K562 (cell line): ENCODE data around the gene FYB1. TPM values are rescaled to one million over a fixed set of nuclear protein-coding genes. Genes with fewer than 3 reads are reported as not detected.

Experiments used
- CREB1 ChIP-seq, 2 experiments: sonication (generic) in 1 of 2; formaldehyde crosslinking in 1 of 2; IDR thresholded peaks; 2 replicates each; pipeline versions ENCODE4 v1.6.1 to v1.8.0; 2012 to 2022; ENCODE audit warnings: inconsistent platforms in 1 of 2, mild to moderate bottlenecking in 1 of 2, missing genetic modification reagents in 1 of 2, moderate library complexity in 1 of 2
- ELF4 ChIP-seq: fragments of 450-650 bp; formaldehyde crosslinking; IDR thresholded peaks from 2 replicates; pipeline ENCODE4 v1.4.0; 2022; ENCODE audit warnings: missing genetic modification characterization
- FOXP1 ChIP-seq: sonication (generic); formaldehyde crosslinking; IDR thresholded peaks from 2 replicates; pipeline ENCODE4 v1.8.0; 2022; ENCODE audit warnings: mild to moderate bottlenecking, missing genetic modification reagents
- MEIS2 ChIP-seq: fragments of 450-650 bp; IDR thresholded peaks from 2 replicates; pipeline ENCODE4 v1.6.1; 2014; ENCODE audit warnings: mild to moderate bottlenecking; ENCODE audit not compliant: partially characterized antibody
- PCBP2 ChIP-seq: fragments of 200-400 bp; formaldehyde crosslinking; IDR thresholded peaks from 2 replicates; pipeline ENCODE4 v1.6.1; 2018; ENCODE audit warnings: low read length, low read depth, mild to moderate bottlenecking, moderate library complexity; ENCODE audit not compliant: poor library complexity, severe bottlenecking
- PHB2 ChIP-seq: fragments of 450-650 bp; IDR thresholded peaks from 2 replicates; pipeline ENCODE4 v1.6.1; 2017; ENCODE audit warnings: low read depth
- SMAD1 ChIP-seq: fragments of 150-350 bp; IDR thresholded peaks from 2 replicates; pipeline ENCODE4 v1.6.1; 2014; ENCODE audit warnings: low read length, low read depth; ENCODE audit not compliant: partially characterized antibody
- TAF9B ChIP-seq: fragments of 450-650 bp; IDR thresholded peaks from 2 replicates; pipeline ENCODE4 v1.6.1; 2018; ENCODE audit warnings: mild to moderate bottlenecking; ENCODE audit not compliant: partially characterized antibody
- U2AF1 ChIP-seq: fragments of 200-400 bp; formaldehyde crosslinking; optimal IDR thresholded peaks from 2 replicates; pipeline ENCODE3; 2017; ENCODE audit warnings: mild to moderate bottlenecking, low read depth, low read length, moderate library complexity
- ZBTB5 ChIP-seq: fragments of 450-650 bp; IDR thresholded peaks from 2 replicates; pipeline ENCODE4 v1.6.1; 2017; ENCODE audit warnings: antibody characterized with exemption
- ZNF23 ChIP-seq: fragments of 250-450 bp; sonication (Bioruptor Pico); IDR thresholded peaks from 2 replicates; pipeline ENCODE4 v1.4.0; 2020; ENCODE audit warnings: mild to moderate bottlenecking
- ZNF280A ChIP-seq: fragments of 450-650 bp; IDR thresholded peaks from 2 replicates; pipeline ENCODE4 v1.6.1; 2018; ENCODE audit warnings: mild to moderate bottlenecking, low read depth; ENCODE audit not compliant: partially characterized antibody
- polyA plus RNA-seq, 8 experiments: library from polyadenylated mRNA; depleted of rRNA in 4 of 8; stranded (reverse) in 5 of 8; unstranded in 3 of 8; fragments of >200 nt; fragmentation: Nextera tagmentation in 2 of 8; fragmentation: Illumina TruSeq in 1 of 8; extraction: Ambion mirVana in 2 of 8; extraction: Trizol in 1 of 8; gene quantifications; 2 replicates each; pipeline versions ENCODE4 v1.2.1 to v1.2.3, GENCODE V29; 2011 to 2014; ENCODE audit warnings: inconsistent platforms in 1 of 8, missing spikeins in 1 of 8
- total RNA-seq, 7 experiments: library from RNA; depleted of rRNA in 6 of 7; stranded (reverse); fragments of >200 nt in 6 of 7; fragmentation: Illumina TruSeq in 2 of 7; extraction: Trizol in 2 of 7; gene quantifications; 2 replicates each; pipeline versions ENCODE4 v1.2.1 to v1.2.3, GENCODE V29; 2011 to 2021; ENCODE audit warnings: low replicate concordance in 1 of 7
- TF ChIP-seq, protein P1 (sequence below): fragments of 450-650 bp; formaldehyde crosslinking; IDR thresholded peaks from 2 replicates; pipeline ENCODE4 v1.4.0; 2020; ENCODE audit warnings: mild to moderate bottlenecking, moderate library complexity
- TF ChIP-seq, protein P2 (sequence below): sonication (generic); formaldehyde crosslinking; IDR thresholded peaks from 2 replicates; pipeline ENCODE4 v1.9.0; 2022; ENCODE audit warnings: mild to moderate bottlenecking, missing genetic modification reagents
- TF ChIP-seq, protein P3 (sequence below): sonication (generic); formaldehyde crosslinking; IDR thresholded peaks from 2 replicates; pipeline ENCODE4 v1.8.0; 2022; ENCODE audit warnings: mild to moderate bottlenecking, missing genetic modification reagents
- TF ChIP-seq, protein P4 (sequence below): fragments of 250-450 bp; sonication (Bioruptor Pico); IDR thresholded peaks from 2 replicates; pipeline ENCODE4 v1.5.0; 2021; ENCODE audit warnings: mild to moderate bottlenecking, borderline replicate concordance

Gene FYB1
- total and polyA plus RNA-seq, 9 of the 15 experiments (the other 6 are each of a cell fraction or from before 2014, with no cell fraction given) = 4.7 to 31.5 (median 9.7) TPM

- TF ChIP-seq, protein P1, sequence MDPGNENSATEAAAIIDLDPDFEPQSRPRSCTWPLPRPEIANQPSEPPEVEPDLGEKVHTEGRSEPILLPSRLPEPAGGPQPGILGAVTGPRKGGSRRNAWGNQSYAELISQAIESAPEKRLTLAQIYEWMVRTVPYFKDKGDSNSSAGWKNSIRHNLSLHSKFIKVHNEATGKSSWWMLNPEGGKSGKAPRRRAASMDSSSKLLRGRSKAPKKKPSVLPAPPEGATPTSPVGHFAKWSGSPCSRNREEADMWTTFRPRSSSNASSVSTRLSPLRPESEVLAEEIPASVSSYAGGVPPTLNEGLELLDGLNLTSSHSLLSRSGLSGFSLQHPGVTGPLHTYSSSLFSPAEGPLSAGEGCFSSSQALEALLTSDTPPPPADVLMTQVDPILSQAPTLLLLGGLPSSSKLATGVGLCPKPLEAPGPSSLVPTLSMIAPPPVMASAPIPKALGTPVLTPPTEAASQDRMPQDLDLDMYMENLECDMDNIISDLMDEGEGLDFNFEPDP (CRISPR knock-in tag) = no peak
- TF ChIP-seq ZNF23 (CRISPR knock-in tag) (no peak), PCBP2 (no peak), PHB2 (no peak; the same call in 1 of the 2 replicates), TAF9B (no peak), ZBTB5 (no peak), ZNF280A (no peak), MEIS2 (no peak), CREB1 (IDR thresholded peaks at IDR 0.05) (no peak), CREB1 (CRISPR knock-in tag; IDR thresholded peaks at IDR 0.05) (no peak), ELF4 (CRISPR knock-in tag) (no peak), SMAD1 (no peak), FOXP1 (CRISPR knock-in tag) (no peak), U2AF1 (no peak)
- TF ChIP-seq, protein P2, sequence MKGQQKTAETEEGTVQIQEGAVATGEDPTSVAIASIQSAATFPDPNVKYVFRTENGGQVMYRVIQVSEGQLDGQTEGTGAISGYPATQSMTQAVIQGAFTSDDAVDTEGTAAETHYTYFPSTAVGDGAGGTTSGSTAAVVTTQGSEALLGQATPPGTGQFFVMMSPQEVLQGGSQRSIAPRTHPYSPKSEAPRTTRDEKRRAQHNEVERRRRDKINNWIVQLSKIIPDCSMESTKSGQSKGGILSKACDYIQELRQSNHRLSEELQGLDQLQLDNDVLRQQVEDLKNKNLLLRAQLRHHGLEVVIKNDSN (CRISPR knock-in tag) = no peak
- TF ChIP-seq, protein P3, sequence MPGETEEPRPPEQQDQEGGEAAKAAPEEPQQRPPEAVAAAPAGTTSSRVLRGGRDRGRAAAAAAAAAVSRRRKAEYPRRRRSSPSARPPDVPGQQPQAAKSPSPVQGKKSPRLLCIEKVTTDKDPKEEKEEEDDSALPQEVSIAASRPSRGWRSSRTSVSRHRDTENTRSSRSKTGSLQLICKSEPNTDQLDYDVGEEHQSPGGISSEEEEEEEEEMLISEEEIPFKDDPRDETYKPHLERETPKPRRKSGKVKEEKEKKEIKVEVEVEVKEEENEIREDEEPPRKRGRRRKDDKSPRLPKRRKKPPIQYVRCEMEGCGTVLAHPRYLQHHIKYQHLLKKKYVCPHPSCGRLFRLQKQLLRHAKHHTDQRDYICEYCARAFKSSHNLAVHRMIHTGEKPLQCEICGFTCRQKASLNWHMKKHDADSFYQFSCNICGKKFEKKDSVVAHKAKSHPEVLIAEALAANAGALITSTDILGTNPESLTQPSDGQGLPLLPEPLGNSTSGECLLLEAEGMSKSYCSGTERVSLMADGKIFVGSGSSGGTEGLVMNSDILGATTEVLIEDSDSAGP = no peak
- TF ChIP-seq, protein P4, sequence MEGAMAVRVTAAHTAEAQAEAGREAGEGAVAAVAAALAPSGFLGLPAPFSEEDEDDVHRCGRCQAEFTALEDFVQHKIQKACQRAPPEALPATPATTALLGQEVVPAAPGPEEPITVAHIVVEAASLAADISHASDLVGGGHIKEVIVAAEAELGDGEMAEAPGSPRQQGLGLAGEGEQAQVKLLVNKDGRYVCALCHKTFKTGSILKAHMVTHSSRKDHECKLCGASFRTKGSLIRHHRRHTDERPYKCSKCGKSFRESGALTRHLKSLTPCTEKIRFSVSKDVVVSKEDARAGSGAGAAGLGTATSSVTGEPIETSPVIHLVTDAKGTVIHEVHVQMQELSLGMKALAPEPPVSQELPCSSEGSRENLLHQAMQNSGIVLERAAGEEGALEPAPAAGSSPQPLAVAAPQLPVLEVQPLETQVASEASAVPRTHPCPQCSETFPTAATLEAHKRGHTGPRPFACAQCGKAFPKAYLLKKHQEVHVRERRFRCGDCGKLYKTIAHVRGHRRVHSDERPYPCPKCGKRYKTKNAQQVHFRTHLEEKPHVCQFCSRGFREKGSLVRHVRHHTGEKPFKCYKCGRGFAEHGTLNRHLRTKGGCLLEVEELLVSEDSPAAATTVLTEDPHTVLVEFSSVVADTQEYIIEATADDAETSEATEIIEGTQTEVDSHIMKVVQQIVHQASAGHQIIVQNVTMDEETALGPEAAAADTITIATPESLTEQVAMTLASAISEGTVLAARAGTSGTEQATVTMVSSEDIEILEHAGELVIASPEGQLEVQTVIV = no peak
These were observed 1.7 kb downstream of the FYB1 start (continued) for GRCh38 chr5:39217365-39218281.
